Inflammatory macrophage (primary cell): ENCODE results near the gene EVL.
"Not testable (repeated sequence)": the region's sequence is repeated elsewhere in the genome, so short reads cannot be mapped to it uniquely, and the experiment has no call there.

Experiments used
- DNase-seq, 2 donors: peaks; one replicate each; pipeline ENCODE4 v3.0.0-alpha.2; 2020 to 2022
- total RNA-seq, 18 experiments: gene quantifications; one replicate each; lab custom pipeline; 2026; ENCODE audit warnings: mixed read lengths in 6 of 18, inconsistent platforms in 2 of 18; lab: John Stamatoyannopoulos, UW

Gene EVL, protein sequence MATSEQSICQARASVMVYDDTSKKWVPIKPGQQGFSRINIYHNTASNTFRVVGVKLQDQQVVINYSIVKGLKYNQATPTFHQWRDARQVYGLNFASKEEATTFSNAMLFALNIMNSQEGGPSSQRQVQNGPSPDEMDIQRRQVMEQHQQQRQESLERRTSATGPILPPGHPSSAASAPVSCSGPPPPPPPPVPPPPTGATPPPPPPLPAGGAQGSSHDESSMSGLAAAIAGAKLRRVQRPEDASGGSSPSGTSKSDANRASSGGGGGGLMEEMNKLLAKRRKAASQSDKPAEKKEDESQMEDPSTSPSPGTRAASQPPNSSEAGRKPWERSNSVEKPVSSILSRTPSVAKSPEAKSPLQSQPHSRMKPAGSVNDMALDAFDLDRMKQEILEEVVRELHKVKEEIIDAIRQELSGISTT
- total RNA-seq, result 205 to 975 (median 485) reads per million in 18 experiments

DNA sequence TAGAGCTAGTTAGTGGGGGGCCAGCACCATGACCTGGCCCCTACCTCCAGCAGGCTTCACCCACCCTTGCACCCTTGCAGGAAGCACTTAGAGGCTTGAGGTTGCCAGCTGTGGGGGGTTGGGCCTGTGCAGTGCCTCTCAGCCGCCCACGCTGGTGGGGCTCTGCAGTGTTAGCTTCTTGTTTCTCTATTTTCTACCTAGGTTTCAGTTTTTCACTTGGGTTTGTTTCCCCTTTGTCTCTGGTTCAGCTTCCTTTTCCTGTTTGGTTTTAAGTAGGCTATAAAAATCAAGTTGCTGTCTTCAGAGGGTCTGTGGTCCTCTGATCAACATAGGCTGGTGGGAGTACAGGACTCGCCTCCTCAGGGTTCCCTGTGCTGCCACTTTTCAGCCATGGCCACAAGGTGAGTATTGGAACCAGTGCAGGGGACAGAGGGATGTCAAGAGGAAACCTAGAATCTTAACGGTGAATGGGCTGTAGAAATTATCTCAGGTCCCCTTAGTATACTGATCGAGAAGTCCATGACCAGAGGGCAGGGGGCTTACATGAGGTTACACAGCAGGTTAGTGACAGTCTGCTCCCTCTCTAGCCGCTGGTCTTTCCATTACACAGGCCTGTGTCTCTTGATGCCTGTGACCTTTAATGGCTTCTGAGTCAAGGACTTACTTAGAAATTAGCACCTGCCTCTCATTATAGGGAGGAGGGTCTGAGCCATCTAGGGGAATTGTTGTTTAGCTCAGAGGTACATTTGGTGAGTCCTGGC, at the start of gene EVL:
Gene EVL (plus strand): TSS at position 312 of the 761 bp plus-strand sequence. CDS start 79 bp downstream, at position 391.
- DNase-seq, result peak; percentile 87 to 93

DNA sequence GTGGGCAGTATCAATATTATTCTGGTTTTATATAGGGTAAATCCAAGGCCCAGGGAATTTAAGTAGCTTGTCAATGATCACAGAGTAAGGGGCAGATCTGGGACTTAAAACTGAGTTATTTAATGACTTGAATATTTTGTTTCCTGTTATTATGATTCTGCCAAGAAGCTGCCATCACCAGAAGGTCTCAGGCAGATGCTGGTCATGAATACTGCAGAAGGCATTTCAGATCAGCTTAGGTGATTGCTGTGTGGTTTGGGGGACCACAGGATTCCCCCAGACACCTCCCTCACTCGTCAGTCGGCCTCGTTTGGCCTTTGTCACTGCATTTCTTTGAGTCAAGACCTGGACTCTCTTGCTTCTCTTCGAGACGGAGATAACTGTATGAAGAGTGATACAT, 47.7 kb upstream of the EVL start:
- no peak for DNase-seq

DNA sequence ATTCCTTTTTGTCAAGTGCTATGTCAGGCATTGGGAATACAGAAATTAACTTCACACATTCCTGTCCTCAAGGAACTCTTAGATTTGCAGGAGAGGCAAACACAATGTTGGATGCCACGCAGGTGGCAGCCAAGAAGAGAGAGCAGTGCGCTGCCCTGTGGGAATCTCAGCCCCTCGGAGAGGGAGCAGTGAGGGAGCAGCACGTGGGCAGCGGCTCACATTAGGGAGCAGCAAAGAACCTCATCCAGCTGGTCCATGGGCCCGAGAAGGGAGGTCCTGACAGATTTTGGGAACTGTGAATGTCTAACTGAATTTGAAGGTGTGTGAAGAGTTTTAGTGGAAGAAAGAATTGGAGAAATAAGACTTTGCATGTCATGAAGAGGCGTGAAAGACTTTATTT, 47.2 kb upstream of the EVL start:
- DNase-seq, result no peak

DNA sequence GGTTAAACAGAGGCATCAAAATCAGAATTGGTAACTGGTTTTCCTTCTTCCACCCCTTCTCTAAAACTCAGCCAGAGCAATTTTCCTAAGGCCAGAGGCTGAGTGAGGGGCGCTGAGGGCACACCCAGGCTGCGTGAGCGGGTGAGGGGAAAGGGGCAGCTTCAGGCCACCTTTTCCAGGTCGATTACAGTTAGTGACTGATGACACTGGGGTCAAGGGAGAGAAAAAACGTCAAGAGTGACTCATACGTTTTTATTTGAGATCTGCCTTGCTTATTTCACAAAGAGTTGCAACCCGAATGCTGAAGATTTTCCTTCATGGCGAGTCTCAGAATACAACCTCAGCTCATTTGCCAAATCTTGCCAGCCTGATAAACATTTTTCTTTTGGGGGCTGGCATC, 46.7 kb upstream of the EVL start:
- no peak for DNase-seq

DNA sequence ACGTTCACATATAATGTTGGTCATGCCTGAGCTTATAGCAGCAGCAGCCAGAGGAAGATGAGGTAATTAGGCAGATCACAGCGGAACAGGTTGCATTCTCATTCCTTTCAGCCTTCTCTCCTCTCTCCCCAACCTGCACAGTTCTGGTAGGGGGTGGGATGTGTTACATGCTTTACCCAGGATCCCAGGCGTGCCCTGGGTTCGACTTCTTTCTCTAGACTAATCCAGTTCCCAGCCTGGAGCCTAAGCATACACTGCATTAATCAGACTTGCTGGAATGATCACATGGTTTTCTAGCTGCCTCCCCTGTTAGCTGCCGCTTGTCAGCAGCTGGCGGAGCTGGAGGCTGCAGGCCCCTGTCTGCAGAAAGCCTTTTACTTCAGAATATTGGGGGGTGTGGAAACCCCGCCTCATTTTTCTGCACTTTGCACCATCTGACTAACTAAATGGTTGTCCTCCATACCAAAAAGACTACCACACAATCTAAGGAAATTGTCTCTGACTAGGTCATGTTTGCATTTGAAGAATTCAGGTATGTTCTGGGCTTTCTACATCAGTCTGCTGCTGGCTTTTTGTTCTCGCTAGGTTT, 46.0 kb upstream of the EVL start:
- DNase-seq, result no peak

DNA sequence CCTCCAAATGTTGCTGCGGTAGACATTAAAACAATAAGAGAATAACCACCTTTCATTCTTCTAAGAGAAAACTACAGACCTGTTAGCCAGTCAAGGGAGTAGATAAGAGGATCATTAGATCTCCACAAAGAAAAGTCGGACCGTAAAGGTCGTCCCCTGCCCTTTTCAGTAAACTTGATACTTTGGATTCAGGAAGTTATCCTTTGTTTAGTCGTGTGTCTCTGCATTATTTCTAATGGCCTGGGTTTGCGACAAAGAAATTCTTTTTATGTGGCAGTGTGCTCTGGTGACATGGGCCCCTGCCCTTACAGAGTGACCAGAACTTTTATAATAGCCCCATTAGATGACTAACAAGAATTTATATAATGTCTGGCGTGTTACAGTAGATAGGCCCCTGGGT, 44.6 kb upstream of the EVL start:
- DNase-seq, result no peak

DNA sequence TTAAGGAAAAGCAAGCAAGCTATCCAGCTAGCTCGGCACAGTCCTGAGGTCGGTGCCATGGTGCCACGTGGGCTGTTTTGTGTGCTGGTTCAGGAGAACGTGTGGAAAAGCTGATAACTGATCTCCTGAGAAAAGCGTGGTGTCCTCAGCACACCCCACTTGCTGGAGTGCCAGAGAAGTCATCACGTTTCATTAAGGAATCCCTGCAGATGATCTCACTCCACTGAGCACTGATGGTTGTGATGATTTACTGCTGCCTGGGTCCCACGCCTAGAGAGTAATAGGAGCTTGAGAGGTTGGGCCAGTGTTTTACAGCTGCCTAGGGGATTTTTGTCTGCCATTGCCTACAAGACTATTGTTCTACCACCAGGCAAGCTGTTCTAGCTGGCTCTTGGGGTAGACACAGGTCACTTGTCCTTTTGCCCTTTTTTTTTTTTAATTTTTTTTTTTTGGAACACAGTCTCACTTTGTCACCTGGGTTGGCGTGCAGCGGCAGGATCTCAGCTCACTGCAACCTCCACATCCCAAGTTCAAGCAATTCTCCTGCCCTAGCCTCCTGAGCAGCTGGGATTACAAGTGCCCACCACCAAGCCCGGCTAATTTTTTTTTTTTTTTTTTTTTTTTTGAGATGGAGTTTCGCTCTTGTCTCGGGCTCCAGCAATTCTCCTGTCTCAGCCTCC, 42.3 kb upstream of the EVL start:
- no peak for DNase-seq

DNA sequence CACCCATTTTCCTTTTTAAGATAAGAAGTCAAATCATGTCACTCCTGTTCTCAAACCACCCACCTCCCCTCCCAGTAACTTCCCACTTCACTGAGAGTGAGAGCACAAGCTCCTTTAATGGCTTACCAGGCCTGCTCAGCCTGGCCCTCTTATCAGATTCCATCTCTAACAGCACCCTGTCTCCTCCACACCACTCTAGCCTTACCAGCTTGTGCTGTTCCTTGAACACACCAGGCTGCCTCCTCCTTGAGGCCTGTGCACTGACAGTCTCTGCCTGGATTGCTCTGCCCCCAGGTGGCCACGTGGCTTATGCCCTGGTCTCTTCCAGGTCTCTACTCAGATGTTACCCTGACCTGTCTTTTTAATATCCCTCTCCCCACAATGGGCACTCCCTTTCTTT, 40.1 kb upstream of the EVL start:
- peak; percentile 22 to 40 for DNase-seq

DNA sequence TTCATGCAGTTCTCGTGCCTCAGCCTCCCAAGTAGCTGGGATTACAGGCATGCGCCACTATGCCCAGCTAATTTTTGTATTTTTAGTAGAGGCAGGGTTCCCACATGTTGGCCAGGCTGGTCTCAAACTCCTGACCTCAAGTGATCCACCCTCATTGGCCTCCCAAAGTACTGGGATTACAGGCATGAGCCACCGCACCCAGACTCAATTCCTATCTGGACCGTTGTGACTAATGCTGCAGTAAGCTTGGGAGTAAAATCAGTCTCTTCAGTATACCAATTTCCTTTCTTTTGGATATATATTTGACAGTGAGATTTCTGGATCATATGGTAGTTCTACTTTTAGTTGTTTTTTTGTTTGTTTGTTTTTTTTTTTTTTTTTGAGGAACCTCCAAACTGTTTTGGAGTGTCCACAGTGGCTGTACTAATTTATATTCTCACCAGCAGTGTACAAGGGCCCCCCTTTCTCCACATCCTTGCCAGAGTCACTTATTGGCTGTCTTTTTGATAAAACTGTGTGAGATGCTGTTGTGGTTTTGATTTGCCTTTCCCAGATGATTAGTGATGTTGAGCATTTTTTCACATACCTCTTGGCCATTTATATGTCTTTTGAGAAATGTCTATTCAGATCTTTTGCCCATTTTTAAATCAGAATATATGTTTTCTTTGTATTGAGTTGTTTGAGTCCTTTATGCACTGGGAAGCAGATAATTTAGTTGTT, 37.3 kb upstream of the EVL start:
- no peak for DNase-seq

DNA sequence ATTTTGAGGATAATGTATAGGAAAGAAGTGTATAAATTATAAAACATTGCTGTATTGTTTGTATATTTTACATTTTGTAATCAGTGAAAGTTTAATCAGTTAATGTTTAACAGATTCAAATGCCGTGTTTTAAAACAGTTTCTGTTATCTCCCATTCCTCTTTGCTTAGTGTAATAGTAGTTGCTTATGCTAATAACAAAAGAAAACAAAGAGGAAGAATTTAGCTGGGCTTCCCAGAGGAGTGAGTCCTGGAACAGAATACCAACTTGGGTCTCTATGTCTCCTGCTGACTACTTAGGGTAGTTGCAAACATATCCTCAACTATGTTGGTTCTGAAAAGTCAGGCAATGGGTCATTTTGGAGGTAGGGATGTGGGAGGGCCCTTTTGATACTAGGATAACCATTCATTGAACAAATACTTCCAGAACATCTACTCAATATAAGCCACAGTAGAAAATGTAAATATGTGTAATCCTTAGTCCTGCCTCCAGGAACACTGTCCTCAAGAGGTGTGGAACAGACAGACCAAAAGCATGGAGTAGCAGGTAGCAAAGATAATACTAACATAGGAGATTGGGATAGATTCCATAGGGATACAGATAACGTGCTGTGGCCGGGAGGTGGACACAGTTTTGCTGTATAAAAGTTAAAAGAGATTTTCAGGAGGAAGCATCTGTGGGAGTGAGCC, 36.1 kb upstream of the EVL start:
- DNase-seq, result no peak

DNA sequence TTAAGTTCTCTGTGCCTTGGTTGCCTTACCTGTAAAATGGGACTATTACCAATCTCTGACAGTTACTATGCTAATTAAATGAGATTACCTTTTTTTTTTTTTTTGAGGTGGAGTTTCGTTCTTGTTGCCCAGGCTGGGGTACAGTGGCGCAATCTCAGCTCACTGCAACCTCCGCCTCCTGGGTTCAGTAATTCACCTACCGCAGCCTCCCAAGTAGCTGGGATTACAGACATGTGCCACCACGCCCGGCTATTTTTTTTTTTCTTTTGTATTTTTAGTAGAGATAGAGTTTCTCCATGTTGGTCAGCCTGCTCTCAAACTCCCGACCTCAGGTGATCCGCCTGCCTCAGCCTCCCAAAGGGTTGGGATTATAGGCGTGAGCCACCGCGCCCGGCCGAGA, 35.2 kb upstream of the EVL start:
- not testable (repeated sequence) for DNase-seq

DNA sequence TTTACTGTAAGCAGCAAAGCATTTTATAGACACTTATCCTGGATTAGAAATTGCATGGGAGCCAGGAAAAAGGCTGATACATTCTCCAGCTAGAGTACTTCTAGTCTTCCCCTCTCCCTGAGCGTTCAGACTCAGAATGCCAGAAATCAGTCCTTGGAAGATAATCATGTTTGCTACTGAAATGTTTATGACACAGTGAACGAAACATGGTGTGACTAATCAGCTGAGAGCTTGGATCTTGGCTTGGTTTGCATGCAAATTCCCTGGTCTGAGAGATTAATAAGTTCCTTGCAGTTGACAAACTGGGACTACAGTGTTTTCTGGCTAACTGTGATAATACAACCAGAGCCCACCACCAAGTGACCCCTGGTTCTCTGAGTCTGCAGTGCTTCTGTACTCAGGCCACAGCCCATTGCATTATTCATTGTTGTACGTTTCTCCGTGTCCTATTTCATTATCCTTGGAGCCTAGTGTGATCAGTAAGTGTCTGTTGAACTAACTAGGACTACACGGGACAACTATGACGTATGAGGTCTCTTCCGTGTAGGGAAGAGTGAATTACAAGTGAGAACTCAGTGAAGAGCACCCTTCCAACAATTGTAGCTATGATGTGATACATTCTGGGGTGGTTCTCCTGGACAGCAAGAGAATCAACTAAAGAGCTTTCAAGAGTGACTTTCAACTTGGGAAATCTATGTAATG, 34.6 kb upstream of the EVL start:
- DNase-seq, result no peak

DNA sequence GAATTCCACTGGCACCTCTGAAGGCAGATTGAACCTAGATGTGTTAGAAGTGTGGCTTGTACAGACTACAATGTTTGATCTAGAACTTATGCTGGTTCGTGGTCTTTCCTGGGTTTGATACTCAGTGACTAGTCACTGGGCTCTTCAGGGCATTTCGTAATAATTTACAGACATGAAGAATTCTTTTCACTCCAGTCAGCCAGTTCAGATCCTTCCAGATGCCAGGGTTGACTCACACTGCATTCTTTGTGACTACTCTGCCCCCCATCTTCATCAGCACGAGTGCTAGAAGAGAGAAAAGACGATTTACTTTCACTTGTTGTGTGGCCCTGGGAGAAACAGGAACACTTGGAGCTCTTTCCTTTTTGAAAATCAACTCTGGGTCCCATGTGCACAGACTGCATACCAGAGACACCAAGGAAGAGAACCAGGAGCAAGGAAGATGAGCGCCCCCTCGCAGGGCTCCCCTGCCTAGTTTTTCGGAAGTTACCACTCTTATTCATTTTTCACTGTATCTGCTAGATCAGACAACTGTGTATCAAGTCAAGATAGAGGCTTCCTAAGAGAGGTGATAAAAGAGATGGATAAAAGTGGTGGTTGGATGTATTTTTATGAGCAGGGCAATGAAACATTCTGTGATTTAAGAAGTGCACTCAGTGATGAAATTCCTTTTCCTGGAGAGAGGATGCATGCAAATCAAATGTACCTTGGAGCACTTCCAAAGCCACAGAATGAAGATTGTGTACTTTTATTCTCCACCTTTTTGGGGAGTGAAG, 33.5 kb upstream of the EVL start:
- DNase-seq, result peak; percentile 24 to 45

DNA sequence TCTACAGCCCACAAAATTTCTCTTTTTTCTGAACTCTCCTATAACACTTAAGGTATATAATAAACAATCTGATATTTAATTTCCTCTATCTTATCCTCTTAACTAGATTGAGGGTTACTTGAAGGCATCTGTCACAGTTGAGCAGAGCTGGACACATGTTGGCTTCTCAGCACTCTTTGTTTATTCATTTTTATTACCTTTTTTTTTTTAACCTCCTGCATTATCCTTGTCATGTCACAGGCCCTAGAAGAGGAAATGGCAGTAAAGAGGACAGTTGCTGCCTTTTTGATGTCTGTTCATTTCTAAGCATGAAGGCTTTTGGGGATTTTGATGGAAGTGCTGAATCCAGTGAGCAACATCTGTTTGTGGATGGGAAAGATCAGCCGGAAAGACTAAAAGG, 32.5 kb upstream of the EVL start:
- no peak for DNase-seq

DNA sequence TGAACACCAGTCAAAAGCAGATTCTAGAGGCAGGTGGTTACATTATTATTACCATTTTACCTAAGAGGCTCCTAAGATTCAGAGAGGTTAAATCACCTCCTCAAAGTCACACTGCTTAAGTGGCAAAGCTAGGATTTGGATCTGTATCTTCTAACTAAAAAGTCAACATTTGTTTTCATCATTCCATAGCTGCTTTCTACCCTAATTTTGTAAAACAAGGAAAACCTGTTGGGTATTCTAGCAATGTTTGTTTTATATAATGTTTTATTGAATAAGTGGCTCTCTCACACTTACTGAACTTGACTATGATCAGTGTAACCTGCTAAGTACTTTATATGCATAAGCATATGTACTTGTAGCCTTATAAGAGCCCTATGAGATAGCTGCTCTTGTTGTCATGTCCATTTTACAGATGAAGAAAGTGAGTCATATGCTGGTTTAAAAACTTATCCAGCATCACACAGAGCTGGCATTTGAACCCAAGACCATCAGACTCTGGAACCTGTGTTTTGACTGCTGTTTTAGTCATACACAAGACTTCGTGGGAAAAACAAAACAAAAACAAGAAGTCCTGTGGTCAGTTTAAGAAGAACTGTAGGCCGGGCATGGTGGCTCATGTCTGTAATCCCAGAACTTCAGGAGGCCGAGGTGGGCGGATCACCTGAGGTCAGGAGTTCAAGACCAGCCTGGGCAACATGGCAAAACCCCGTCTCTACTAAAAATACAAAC, 31.7 kb upstream of the EVL start:
- DNase-seq, result peak; percentile 48 to 64

DNA sequence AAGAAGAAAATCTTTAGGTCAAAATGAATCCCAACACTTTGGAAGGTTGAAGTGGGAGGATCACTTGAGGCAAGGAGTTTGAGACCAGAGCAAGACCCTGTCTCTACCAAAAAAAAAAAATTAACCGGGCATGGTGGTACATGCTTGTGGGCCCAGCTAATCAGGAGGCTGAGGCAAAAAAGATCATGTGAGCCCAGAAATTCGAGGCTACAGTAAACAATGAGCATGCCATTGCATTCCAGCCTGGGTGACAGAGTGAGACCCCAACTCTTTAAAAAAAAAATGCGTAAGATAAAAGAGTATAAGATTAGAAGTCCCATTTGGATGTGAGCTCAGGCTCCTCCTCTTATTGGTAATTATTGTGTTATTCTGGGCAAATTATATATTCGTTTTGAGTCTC, 30.8 kb upstream of the EVL start:
- no peak for DNase-seq

DNA sequence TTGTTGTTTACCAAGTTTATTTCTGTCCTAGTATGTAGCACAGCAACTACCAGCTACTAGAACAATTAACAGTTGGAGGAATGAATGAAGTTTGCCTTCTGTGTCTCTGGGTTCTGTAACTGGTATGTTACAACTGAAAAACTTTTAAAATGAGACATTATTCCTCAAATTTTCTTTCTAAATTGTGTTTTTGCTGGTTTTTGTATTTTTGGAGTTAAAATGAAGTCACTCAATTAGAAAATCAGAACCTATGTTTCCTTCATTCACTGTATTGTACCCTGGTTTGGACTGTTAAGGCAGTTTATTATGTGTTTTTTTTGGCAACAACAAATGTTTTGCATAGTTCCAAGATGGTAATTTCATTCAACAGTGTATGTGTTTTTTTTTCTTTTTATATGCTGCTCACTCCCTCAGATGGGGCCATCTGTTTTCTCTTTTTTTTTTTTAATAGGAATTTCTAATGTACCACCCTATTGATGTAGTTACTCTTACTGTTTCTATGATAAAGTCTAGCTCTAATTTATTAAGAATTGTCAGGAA, 30.2 kb upstream of the EVL start:
- no peak for DNase-seq

DNA sequence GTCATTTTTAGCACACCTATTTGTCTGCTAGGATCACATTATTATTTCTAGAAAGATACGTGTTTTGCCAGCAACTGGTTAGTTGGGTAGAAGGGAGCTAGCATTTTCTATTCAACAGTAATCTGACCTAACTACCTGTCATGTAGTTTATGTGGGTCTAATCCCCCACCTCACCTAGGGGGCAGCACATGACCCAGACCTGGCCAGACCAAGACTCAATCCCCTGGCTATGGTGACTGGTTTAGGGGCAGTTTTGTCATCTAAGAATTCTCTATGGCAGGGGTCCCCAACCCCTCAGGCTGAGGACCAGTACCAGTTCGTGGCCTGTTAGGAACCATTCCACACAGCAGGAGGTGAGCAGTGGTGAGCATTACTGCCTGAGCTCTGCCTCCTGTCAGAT, 29.5 kb upstream of the EVL start:
- DNase-seq, result no peak

DNA sequence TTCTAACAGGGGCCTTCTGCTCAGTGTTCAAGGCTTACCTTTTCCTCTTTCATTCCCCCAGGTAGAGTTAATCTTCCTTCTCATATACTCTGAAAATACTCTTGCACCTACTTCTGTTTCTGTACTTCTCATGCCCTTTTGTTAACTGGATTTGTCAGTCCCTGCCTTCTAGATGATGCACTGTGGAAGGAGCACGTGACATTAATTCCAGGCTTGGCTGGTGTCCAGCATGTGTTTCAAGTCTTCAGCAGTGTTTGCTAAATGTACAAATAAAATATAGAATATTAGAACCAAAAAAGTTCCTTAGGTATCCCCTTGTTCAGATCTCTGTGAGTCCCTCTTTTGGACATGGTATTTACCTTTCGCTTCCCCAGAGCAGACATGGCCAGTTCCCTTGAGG, 27.9 kb upstream of the EVL start:
- DNase-seq, result no peak
